CD4-positive, alpha-beta T cell treated with Interleukin-6 for 4 hours (primary cell): ENCODE results near the gene HBM.
"Not testable (repeated sequence)": the region's sequence is repeated elsewhere in the genome, so short reads cannot be mapped to it uniquely, and the experiment has no call there.

Experiments
- DNase-seq: peaks from one replicate; pipeline ENCODE4 v3.0.0-alpha.2; 2020; ENCODE audit warnings: mixed read lengths

The HBM gene, protein sequence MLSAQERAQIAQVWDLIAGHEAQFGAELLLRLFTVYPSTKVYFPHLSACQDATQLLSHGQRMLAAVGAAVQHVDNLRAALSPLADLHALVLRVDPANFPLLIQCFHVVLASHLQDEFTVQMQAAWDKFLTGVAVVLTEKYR

DNA sequence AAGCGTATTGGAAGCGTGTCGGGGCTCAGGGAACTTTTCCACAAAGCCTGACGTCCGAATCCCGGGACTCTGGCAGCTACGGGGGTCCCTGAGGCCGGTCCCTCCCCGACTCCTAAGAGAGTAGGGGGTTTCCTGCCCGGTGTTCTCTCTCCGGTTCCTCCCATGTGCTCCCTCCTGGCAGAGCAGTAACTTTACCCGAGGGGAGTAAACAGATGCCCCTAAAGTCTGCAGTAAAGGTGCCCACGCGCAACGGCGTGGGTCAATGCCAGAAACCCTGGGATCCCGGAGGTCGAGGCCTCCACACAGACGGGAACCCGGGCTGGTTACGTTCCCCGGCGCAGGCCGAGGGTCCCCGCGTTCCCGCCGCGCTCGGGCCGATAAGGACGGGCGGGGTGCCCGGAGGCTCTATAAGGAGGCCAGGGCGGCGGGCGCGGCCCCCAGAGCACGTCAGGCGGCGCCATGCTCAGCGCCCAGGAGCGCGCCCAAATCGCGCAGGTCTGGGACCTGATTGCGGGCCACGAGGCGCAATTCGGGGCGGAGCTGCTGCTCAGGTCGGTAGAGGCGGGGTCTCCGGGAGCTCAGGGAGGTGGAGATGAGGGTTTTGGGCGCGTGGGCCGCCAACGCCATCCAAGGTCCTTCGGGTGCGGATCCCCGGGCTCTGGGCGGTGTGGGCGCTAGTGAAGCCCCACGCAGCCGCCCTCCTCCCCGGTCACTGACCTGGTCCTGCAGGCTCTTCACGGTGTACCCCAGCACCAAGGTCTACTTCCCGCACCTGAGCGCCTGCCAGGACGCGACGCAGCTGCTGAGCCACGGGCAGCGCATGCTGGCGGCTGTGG, at the start of gene HBM:
TSS of gene HBM (plus strand) at position 440 of the 836 bp plus-strand sequence. CDS start at position 460, 20 bp downstream.
- DNase-seq, result peak; percentile 4

DNA sequence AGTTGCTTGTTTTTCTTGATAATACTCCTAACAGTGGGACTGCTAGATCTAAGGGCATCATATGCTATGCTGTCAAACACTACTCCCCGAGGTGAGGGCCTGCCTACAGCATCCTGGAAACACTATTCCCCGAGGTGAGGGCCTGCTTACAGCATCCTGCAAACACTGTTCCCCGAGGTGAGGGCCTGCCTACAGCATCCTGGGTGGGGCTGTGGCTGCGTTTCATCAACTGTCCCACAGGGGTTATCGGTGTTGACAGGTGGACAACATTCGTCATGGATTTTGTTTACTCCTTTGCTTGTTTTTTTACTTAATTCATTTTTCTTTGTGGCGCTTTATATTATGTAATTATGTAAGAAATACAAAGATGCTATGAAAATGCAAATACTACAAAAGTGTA, 49.8 kb upstream of the HBM start:
- no peak for DNase-seq

DNA sequence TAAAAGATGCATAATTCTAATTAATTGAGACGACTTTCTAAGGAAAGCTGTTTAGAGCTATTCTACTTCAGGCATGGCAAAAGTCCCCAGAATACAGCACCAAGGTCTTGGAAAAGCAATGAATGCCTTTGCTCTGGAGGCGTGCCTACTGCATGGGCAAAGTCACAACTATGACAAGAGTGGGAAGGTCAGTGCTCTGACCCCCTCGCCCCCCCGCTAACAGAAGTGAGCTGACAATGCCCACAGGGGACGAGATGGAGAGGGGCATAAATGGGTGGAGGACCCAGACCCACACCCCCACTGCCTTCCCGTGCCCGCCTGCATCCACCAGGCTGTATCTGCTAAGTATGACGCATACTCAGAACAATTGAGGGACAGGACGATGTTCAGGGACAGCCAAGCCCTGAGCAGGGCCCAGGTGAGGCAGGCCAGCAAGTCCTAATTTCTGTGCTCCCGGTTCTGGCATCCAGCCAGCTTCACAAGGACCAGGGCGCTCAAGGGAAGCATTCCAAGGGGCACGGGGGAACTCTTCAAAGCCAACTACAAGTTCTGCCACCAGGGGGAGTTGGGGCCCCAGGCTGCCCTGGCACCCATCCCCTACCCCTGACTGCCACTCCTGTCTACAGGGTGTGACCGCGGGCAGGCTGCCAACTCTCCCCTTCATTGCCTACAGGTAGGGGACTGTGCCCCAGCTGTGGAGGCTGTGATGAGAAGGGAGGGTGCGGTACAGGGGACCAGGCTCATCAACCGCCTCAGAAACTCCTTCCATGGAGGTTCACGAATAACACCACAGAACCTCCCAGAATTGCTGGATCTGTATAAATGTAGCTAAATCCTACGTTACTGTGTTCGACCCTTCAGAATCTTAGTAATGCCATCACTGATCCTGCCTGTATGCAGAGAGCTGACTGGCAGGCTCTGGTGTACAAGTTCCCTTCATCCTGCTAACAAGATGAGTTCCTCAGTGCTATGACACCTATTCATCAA, 48.1 kb upstream of the HBM start:
- DNase-seq, result peak; percentile 77

DNA sequence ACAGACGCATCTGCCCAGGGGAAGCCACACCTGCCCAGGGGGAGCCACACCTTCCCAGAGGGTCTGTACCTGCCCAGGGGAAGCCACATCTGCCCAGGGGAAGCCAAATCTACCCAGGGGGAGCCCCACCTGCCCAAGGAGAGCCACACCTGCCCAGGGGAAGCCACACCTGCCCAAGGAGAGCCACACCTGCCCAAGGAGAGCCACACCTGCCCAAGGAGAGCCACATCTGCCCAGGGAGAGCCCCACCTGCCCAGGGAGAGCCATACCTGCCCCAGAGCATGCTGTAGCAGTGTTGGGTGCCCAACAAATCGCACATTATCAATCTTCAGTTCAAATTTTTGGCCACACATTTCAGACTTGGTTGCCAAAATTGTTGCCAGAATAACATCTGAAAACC, 46.9 kb upstream of the HBM start:
- no peak for DNase-seq

DNA sequence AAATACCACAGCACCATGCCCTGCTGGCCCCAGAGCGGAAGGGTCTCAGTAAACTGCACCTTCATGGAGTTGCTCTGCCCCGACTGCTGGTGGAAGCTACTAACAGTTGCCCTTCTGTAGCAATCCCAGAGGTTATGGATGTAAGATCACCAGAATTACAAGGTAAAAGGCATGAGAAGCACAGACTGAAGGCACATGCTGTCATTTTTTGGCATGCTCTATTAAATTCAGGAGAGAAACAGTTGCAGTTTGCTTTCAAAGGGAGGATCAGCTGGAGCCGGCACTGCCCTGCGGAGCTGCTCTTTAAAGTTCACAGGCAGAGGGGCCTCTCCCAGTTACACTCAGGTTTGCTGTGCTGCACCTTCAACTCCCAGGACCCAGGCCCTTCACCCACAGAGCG, 46.5 kb upstream of the HBM start:
- no peak for DNase-seq

DNA sequence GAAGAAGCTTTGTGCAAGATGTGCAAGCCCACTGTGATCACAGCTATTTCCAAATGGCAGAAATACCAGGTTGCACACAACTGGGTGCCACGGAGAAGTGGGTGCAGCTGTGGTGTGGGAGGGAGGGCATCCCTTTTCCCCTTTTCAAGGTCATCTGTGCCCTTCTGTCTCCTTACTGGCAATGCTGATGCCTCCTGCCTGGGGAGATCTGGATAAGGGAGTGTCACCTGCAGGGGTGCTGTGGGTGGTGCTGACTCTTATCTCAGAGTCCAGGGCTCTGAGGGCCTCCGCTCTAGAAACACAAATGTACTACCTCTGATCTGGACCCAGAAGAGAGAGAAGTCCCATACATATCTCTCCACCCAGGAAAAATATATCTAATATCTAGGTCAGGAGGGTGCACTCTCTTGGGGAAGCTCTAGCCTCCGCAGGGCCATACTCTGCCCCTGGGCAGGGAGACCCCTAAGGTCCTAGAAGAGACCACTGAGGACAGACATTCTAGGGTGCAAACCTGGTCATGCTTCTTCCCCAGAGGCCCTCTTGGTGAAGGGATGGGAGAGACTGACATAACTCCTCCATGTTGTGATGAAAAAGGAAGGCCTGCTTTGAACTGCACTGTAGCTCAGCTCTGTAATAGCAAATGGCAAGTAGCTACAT, 45.8 kb upstream of the HBM start:
- no peak for DNase-seq

DNA sequence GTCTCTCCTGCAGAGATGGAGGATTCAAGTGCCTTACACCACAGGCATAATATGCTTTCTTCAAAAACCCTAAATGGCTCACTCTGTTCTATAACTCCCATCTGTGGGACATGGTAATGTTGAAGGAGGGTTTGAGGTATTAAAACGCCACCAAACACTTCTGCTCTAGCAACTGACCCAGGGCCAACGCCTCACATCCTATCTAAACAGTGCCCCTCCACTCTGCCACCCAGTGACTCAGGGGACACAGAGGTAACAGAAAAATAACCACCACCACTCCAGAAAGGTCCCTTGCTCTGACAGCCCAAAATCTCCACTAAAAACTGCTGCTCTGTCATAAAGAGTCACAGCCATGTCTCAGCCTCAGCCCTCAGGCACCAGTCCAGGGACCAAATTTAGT, 45.0 kb upstream of the HBM start:
- no peak for DNase-seq

DNA sequence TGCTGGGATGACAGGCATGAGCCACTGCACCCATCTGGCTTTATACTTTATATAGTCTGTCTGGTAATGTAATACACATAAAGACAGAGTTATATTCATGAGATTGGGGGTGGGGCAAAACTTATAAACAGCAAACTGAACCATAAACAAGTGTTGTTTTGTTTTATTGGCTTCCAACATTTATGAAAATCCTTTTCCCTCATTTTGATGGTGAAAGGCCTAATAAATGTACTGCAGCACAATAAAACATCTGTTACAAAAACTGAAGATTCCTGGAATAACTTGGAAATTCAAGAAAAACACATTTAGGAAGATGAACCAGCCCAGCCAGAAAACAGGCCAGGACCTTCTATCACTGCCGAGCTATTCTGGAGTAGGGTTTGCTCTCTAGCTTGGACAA, 43.4 kb upstream of the HBM start:
- DNase-seq, result no peak

DNA sequence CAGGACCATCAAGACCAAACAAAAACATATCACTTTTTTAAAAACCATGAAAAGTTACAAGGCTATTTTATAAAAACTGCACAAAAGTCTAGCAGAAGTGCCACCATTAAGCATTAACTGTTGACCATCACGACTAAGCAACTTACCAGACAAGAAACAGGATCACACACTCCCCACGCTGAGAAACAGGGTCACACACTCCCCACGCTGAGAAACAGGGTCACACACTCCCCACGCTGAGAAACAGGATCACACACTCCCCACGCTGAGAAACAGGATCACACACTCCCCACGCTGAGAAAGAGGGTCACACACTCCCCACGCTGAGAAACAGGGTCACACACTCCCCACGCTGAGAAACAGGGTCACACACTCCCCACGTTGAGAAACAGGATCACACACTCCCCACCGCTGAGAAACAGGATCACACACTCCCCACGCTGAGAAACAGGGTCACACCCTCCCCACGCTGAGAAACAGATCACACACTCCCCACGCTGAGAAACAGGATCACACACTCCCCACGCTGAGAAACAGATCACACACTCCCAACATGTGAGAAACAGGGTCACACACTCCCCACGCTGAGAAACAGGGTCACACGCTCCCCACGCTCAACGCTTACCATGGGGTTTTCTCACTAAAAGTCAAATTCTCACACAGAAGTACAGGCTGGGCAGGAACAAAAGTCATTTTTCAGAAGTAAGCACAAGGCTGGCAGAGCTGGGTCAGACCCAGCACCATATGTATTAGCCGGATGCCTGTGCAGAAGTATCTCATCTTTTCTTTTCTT, 42.0 kb upstream of the HBM start:
- DNase-seq, result not testable (repeated sequence)

DNA sequence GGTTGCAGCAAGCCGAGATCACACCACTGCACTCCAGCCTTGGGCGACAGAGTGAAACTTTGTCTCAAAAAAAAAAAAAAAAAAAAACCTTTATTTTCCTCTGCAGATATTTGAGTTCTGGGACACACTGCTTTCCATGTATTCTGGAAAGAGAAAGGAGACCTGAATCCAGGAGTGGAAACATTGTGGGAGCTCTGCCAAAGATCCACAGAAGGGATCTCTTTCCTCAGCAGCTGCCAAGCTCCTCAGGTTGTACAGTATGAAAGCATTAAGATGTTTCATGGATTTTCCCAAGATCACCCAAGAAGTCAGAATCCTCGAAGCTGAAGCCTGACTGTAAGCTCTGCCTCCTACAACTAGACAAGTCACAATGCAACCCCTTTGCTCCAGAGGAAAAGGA, 40.8 kb upstream of the HBM start:
- no peak for DNase-seq

DNA sequence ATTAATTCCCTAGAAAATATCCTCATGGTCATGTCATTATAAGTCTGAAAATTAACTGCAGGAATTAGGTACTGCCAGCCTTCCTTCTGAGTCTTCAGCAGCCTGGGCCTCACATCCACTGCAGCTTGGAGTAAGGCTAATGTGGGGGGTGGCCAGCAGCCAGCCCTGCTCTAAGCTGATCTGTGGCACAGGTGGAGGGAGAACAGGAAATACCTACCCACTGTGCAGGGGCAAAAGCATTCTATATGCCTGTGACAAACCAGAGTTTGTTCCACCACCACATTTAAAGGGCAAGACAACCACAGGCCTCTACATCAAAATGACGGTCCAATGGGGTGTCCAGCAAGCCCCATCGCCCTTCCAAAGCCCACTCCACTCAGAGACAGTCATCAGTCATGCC, 36.7 kb upstream of the HBM start:
- DNase-seq, result no peak

DNA sequence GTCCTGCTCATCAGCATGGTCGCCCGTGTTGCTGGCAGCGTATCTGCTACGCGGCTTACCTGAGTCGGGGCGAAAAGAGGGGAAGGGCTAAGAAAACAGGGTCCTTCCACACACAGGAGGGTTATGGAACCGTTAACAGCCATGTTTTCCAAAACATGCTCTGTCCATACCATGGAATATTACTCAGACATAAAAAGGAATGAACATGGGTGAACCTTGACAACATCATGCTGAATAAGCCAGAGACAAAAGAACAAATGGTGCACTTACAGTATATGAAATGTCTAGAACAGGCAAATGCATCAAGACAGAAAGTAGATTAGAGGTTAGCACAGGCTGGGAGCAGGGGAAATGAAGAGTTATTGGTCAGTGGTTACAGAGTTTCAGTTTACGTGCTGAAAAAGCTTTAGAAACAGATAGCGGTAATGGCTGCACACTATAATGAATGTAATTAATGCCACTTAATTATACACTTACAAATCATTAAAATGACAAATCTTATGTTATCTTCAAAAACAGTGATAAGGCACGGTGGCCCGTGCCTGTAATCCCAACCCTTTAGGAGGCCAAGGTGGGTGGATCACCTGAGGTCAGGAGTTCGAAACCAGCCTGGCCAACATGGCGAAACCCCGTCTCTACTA, 35.1 kb upstream of the HBM start:
- no peak for DNase-seq

DNA sequence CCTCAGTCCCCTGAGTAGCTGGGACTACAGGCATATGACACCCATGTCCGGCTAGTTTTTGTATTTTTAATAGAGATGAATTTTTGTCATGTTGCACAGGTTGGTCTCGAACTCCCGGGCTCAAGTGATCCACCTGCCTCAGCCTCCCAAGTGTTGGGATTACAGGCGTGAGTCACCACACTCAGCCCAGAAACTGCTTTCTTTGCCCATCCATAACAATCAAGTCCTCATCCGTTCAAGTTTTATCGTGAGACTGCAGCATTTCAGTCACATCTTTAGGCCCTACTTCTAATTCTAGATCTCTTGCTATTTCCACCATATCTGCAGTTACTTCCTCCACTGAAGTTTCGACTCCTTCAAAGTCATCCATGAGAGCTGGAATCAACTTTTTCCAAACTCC, 33.7 kb upstream of the HBM start:
- no peak for DNase-seq

DNA sequence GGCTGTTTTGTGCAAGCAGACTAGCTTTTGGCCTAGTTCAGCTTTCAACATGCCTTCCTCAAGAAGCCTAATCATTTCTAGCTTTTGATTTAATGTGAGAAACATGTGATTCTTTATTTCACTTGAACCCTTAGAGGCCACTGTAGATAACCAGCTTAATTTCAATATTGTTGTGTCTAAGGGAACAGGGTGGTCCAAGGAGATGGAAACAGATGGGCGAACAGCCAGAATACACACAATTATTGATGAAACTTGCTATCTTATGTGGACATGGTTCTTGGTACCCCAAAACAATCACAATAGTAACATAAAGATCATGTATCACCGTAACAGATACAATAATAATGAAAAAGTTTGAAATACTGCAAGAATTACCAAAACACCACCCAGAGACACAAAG, 32.1 kb upstream of the HBM start:
- DNase-seq, result no peak

DNA sequence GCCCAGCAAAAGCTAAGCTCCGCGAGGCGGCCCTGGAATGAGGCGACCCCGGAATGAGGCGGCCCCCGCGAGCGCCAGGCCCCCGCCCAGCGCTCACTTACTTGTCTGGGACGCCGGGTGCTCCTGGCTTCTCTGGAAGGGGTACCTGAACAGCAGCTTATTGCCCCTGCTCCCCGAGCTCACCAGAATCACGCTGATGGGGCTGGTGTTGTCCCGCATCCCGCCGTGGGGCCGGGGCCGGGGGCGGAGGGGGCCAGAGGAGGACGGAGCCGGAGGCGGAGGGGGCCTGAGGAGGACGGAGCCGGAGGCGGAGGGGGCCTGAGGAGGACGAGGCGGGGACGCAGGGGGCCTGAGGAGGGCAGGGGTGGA, 27.7 kb upstream of the HBM start:
- peak; percentile 29 for DNase-seq

DNA sequence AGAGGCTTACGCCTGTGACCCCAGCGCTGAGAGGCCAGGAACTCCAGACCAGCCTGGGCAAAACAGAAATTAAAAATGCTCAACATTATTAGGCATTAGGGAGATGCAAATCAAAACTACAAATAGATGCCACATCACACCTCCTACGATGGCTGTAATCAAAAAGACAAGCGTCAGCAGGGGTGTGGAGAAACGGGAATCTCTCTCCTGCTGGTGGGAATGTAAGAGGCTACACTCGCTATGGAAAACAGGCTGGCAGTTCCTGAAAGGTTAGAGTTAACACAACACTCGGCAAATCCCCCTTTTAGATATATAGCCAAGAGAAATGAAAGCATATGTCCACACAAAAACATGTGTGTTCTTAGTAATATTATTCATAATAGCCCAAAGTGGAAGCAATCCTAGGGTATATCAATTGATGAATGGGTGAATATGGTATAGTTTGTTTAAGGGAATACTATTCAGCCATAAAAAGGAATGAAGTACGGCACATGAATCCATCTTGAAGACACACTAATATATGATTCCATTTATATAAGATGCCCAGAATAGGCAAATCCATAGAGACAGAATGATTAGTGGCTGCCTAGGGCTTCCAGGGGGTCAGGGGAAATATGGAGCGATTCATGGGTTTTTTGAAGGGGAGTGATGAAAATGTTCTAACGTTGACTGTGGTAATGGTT, 25.5 kb upstream of the HBM start:
- no peak for DNase-seq

DNA sequence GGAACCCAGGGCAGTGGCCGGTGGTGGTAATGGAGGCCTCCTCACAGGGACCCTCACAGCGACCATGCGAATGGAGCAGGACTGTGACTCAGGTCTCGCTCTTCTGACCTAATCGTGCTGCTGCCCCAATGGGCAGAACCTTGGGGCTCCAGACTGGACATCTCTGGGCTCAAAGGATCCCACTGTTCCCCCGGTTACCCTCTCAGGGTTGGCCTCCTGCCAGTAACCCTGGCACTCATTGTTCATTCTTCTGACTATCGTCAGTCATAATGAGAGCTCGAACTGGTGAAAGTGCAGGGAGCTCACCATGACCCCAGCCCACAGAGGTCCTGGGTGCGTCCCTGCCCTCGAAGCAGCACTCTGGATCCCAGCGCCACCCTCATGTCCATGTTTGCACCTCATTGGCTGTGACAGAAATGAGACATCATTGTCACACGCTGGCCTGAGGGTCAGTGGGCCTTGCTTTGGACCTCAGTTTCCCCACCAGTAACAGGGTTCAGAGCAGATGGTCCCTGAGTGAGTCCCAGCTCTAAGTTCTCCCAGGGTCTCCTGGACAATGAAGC, 23.3 kb upstream of the HBM start:
- DNase-seq, result no peak

DNA sequence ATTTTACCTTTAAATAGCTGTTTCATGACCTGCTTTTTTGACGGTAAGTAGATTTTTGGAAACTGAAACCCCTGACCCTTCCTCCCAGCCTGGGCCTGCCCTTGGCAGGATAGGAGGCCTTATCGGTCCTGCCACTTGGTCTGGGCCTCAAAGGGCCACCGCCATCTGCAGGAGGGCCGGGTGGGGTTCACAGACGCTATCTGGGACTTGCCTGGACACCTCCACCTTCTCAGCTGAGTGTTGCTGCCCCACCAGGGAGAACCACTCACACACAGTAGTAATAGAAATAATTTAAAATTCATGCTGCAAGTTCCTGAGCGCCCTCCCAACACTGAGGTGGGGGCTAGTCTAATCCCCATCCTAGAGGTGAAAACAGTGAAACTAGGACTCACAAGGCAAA, 22.7 kb upstream of the HBM start:
- DNase-seq, result no peak

DNA sequence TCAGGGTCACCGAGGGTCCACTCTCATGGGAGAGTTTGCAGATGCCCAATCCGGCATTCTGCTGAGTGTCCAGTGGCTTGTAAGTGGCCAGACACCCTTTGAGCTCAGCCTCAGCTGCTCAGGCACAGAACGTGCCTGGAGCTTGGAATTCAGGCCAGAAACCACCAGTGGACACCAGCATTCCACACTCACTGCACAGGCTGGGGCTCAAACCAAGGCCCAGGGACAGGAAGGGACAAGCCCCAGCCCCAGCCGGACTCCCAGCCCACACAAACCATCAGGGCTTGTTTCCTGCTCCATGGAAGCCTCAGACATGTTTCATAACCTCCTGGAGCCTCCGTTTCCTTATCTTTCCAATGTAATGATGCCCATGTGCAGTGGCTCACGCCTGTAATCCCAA, 22.3 kb upstream of the HBM start:
- no peak for DNase-seq

DNA sequence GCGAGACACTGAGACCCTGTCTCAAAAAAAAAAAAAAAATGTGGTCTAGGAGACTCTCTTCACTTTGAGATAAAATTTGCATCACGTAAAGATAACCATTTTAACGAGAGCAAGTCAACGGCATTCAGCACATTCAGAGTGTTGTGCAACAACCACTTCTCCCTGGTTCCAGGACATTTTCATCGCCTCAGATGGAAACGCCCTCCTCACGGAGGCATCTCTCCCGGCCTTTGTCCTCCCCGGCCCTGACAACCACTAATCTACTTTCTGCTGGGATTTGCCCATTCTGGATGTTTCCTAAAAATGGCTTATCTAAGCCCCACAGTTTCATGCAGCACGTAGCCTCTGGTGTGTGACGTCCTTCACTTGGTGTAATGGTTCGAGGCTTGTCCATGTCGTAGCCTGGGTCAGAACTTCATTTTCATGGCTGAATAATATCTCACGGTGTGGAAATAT, 21.0 kb upstream of the HBM start:
- DNase-seq, result no peak

DNA sequence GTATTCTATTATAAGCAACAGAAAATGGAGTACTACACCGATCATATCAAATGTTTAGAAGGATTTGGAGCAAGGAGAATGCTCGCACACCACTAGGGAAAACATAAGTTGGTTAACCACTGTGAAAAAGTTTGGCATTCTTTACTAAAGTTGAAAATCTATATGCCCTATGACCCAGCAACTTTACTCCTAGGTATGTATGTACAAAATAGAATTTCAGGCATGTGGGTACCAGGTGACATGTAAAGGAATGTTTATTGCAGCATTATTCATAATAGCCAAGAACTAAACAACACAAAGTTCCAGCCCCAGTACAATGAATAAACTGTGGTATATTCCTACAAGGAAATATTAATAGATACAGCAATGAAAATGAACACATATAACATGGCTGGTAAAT, 19.1 kb upstream of the HBM start:
- DNase-seq, result no peak
